Mucosa of rectum (tissue), 2 donors: ENCODE measurements around the gene ETHE1.

Experiments
- H3K27ac ChIP-seq, 2 donors: one replicate each; pipeline ENCODE4 v1.7.0; 2013; ENCODE audit warnings: inconsistent platforms in 2 of 2, low read depth in 2 of 2, low read length in 2 of 2
- H3K27me3 ChIP-seq, 2 donors: one replicate each; pipeline ENCODE4 v1.7.0; 2013; ENCODE audit warnings: low read length in 2 of 2; ENCODE audit not compliant: control insufficient read depth in 2 of 2, insufficient read depth in 2 of 2
- H3K36me3 ChIP-seq, 2 donors: one replicate each; pipeline ENCODE4 v1.7.0; 2013; ENCODE audit warnings: low read length in 2 of 2; ENCODE audit not compliant: control insufficient read depth in 2 of 2, insufficient read depth in 2 of 2
- H3K4me1 ChIP-seq, 2 donors: one replicate each; pipeline ENCODE4 v1.7.0; 2013; ENCODE audit warnings: low read length in 2 of 2, mild to moderate bottlenecking in 1 of 2; ENCODE audit not compliant: control insufficient read depth in 2 of 2, insufficient read depth in 2 of 2
- H3K4me3 ChIP-seq, 2 donors: one replicate each; pipeline ENCODE4 v1.7.0; 2013; ENCODE audit warnings: low read length in 2 of 2
- H3K9ac ChIP-seq, 2 donors: one replicate each; pipeline ENCODE4 v1.7.0; 2013; ENCODE audit warnings: low read length in 2 of 2, low read depth in 1 of 2, mild to moderate bottlenecking in 1 of 2
- H3K9me3 ChIP-seq, 2 donors: one replicate each; pipeline ENCODE4 v1.7.0; 2013; ENCODE audit warnings: low read length in 2 of 2; ENCODE audit not compliant: control insufficient read depth in 2 of 2
- donor health status: healthy.
- donor health status: Normal muscosa, but diverticular disease.

Gene ETHE1

GRCh38 chr19:43489979-43490599 lies 36.9 kb downstream of the ETHE1 start:
- Histone ChIP-seq H3K27ac (no peak overlapping the region), H3K4me3 (no peak overlapping the region), H3K27me3 (no peaks in the 10 kb centered on the region), H3K4me1 (no peaks in the 10 kb centered on the region), H3K9ac (no peak overlapping the region), H3K9me3 (no peaks in the 10 kb centered on the region), H3K36me3 (peaks cover 5 to 13% of the 10 kb centered on the region in 2 donors)

GRCh38 chr19:43489310-43489709 lies 37.7 kb downstream of the ETHE1 start:
- no peaks in the 10 kb centered on the region for H3K27me3 ChIP-seq
- H3K4me1 ChIP-seq = no peaks in the 10 kb centered on the region
- no peaks in the 10 kb centered on the region for H3K9me3 ChIP-seq
- H3K36me3 ChIP-seq = peaks cover 6 to 10% of the 10 kb centered on the region in 2 donors
- no peak overlapping the region for H3K4me3 ChIP-seq
- no peak overlapping the region for H3K27ac ChIP-seq
- no peak overlapping the region for H3K9ac ChIP-seq

- Histone ChIP-seq H3K4me3 (no peak overlapping the region), H3K4me1 (no peaks in the 10 kb centered on the region), H3K9me3 (no peaks in the 10 kb centered on the region), H3K36me3 (peaks cover 6 to 10% of the 10 kb centered on the region in 2 donors), H3K27ac (no peak overlapping the region), H3K27me3 (no peaks in the 10 kb centered on the region), H3K9ac (no peak overlapping the region)
Observed at GRCh38 chr19:43488179-43488578, 38.8 kb downstream of the ETHE1 start.

- Histone ChIP-seq H3K27me3 (no peaks in the 10 kb centered on the region), H3K4me3 (no peak overlapping the region), H3K9me3 (no peaks in the 10 kb centered on the region), H3K9ac (no peak overlapping the region), H3K4me1 (no peaks in the 10 kb centered on the region), H3K27ac (no peak overlapping the region), H3K36me3 (peaks cover 9 to 10% of the 10 kb centered on the region in 2 donors)
Observed at GRCh38 chr19:43486412-43486811, 40.6 kb downstream of the ETHE1 start.

GRCh38 chr19:43485951-43486350 lies 41.0 kb downstream of the ETHE1 start:
- no peaks in the 10 kb centered on the region for H3K9me3 ChIP-seq
- H3K27me3 ChIP-seq = no peaks in the 10 kb centered on the region
- H3K9ac ChIP-seq = no peak overlapping the region
- no peak overlapping the region for H3K4me3 ChIP-seq
- no peak overlapping the region for H3K27ac ChIP-seq
- H3K36me3 ChIP-seq = peaks cover 8 to 9% of the 10 kb centered on the region in 2 donors
- no peaks in the 10 kb centered on the region for H3K4me1 ChIP-seq

GRCh38 chr19:43483281-43483680 lies 43.7 kb downstream of the ETHE1 start:
- H3K36me3 ChIP-seq = peaks cover 5 to 14% of the 10 kb centered on the region in 2 donors
- H3K4me3 ChIP-seq = no peak overlapping the region
- no peaks in the 10 kb centered on the region for H3K9me3 ChIP-seq
- H3K27me3 ChIP-seq = no peaks in the 10 kb centered on the region
- no peaks in the 10 kb centered on the region for H3K4me1 ChIP-seq
- no peak overlapping the region for H3K9ac ChIP-seq
- H3K27ac ChIP-seq = no peak overlapping the region

GRCh38 chr19:43482193-43482592 lies 44.8 kb downstream of the ETHE1 start:
- Histone ChIP-seq H3K9ac (no peak overlapping the region), H3K36me3 (peaks cover 11 to 21% of the 10 kb centered on the region in 2 donors), H3K9me3 (no peaks in the 10 kb centered on the region), H3K27me3 (no peaks in the 10 kb centered on the region), H3K4me1 (no peaks in the 10 kb centered on the region), H3K27ac (no peak overlapping the region), H3K4me3 (no peak overlapping the region)

GRCh38 chr19:43481701-43482100 lies 45.3 kb downstream of the ETHE1 start:
- Histone ChIP-seq H3K4me3 (no peak overlapping the region), H3K9me3 (no peaks in the 10 kb centered on the region), H3K9ac (no peak overlapping the region), H3K4me1 (no peaks in the 10 kb centered on the region), H3K36me3 (peaks cover 11 to 21% of the 10 kb centered on the region in 2 donors), H3K27ac (no peak overlapping the region), H3K27me3 (no peaks in the 10 kb centered on the region)

- Histone ChIP-seq H3K4me1 (peaks cover under 1 to 2% of the 10 kb centered on the region in 2 donors), H3K9me3 (no peaks in the 10 kb centered on the region), H3K36me3 (peaks cover 11 to 18% of the 10 kb centered on the region in 2 donors), H3K27me3 (no peaks in the 10 kb centered on the region), H3K4me3 (no peak overlapping the region), H3K9ac (no peak overlapping the region), H3K27ac (no peak overlapping the region)
Observed at GRCh38 chr19:43480574-43480973, 46.4 kb downstream of the ETHE1 start.

- no peak overlapping the region for H3K27ac ChIP-seq
- H3K4me1 ChIP-seq = peaks cover 5 to 6% of the 10 kb centered on the region in 2 donors
- H3K9ac ChIP-seq = no peak overlapping the region
- no peaks in the 10 kb centered on the region for H3K9me3 ChIP-seq
- H3K4me3 ChIP-seq = no peak overlapping the region
- peaks cover 11 to 18% of the 10 kb centered on the region in 2 donors for H3K36me3 ChIP-seq
- H3K27me3 ChIP-seq = no peaks in the 10 kb centered on the region
Observed at GRCh38 chr19:43479961-43480561, 46.9 kb downstream of the ETHE1 start.
